Fibroblast of lung (primary cell): ENCODE data around the gene SP110. TPM values are rescaled to one million over a fixed set of nuclear protein-coding genes. Genes with fewer than 3 reads are reported as not detected.
"Not testable (repeated sequence)": the region's sequence is repeated elsewhere in the genome, so short reads cannot be mapped to it uniquely, and the experiment has no call there.

ENCODE experiments used
- DNase-seq, 2 donors: peaks; one replicate each; pipeline versions ENCODE4 v3.0.0 to v3.0.0-alpha.2; 2010; ENCODE audit warnings: low read depth in 2 of 2
- H2AFZ ChIP-seq: 2 replicates; pipeline ENCODE4 v1.5.1; 2012; ENCODE audit warnings: low read length, control low read depth, inconsistent platforms
- H3K27ac ChIP-seq: 2 replicates; pipeline ENCODE4 v1.5.1; 2011; ENCODE audit warnings: low read length, control low read depth; ENCODE audit not compliant: insufficient read depth
- H3K27me3 ChIP-seq: 2 replicates; pipeline ENCODE4 v1.5.1; 2011; ENCODE audit warnings: mild to moderate bottlenecking, low read length; ENCODE audit not compliant: control insufficient read depth, insufficient read depth
- H3K36me3 ChIP-seq: 2 replicates; pipeline ENCODE4 v1.5.1; 2011; ENCODE audit warnings: low read length; ENCODE audit not compliant: control insufficient read depth, insufficient read depth
- H3K4me1 ChIP-seq: 2 replicates; pipeline ENCODE4 v1.5.1; 2011; ENCODE audit warnings: low read length; ENCODE audit not compliant: control insufficient read depth, insufficient read depth; ENCODE audit errors: extremely low read depth
- H3K4me2 ChIP-seq: 2 replicates; pipeline ENCODE4 v1.5.1; 2011; ENCODE audit warnings: low read length, control low read depth; ENCODE audit not compliant: insufficient read depth; ENCODE audit errors: extremely low read depth
- H3K4me3 ChIP-seq, 4 experiments: fragments of 200-600 bp in 1 of 4; sonication (generic) in 1 of 4; replicated peaks in 1 of 4; 2 replicates each; pipeline ENCODE4 v1.5.1; 2011 to 2016; ENCODE audit warnings: low read length in 4 of 4, low read depth in 3 of 4, mild to moderate bottlenecking in 3 of 4, control low read depth in 2 of 4, inconsistent platforms in 1 of 4, mixed read lengths in 1 of 4; ENCODE audit not compliant: insufficient read depth in 1 of 4; ENCODE audit errors: control extremely low read depth in 1 of 4
- H3K79me2 ChIP-seq: 2 replicates; pipeline ENCODE4 v1.5.1; 2012; ENCODE audit warnings: mild to moderate bottlenecking, low read length, inconsistent platforms; ENCODE audit not compliant: control insufficient read depth, insufficient read depth
- H3K9ac ChIP-seq: 2 replicates; pipeline ENCODE4 v1.5.1; 2011; ENCODE audit warnings: mild to moderate bottlenecking, low read length, control low read depth; ENCODE audit not compliant: insufficient read depth
- H3K9me3 ChIP-seq: 2 replicates; pipeline ENCODE4 v1.5.1; 2012; ENCODE audit warnings: low read depth, low read length; ENCODE audit not compliant: control insufficient read depth, insufficient read depth
- H4K20me1 ChIP-seq: 2 replicates; pipeline ENCODE4 v1.5.1; 2011; ENCODE audit warnings: low read length; ENCODE audit not compliant: control insufficient read depth, insufficient read depth; ENCODE audit errors: extremely low read depth
- EZH2 ChIP-seq: IDR thresholded peaks from 2 replicates; pipeline ENCODE4 v1.5.1; 2012; ENCODE audit warnings: low read length, control low read depth, mild to moderate bottlenecking; ENCODE audit errors: missing control alignments
- polyA plus RNA-seq, 2 donors: library from polyadenylated mRNA; depleted of rRNA in 1 of 2; stranded (reverse) in 1 of 2; unstranded in 1 of 2; fragments of >200 nt; gene quantifications; 2 replicates each; pipeline ENCODE4 v1.2.1, GENCODE V29; 2011 to 2012; ENCODE audit warnings: missing spikeins in 1 of 2
- total RNA-seq: library from RNA; depleted of rRNA; stranded (reverse); fragments of >200 nt; gene quantifications from 2 replicates; pipeline ENCODE4 v1.2.1, GENCODE V29; 2014
- TF ChIP-seq, protein P1 (sequence below), 2 donors: IDR thresholded peaks in 1 of 2; conservative IDR thresholded peaks in 1 of 2; 1 replicate in 1 of 2; 2 replicates in 1 of 2; pipeline ENCODE4 v1.5.1; 2011 to 2012; ENCODE audit warnings: low read length in 2 of 2, control low read depth in 1 of 2, inconsistent platforms in 1 of 2, low read depth in 1 of 2, mild to moderate bottlenecking in 1 of 2

SP110 gene
- total and polyA plus RNA-seq, 2 donors (not counting 1 experiment from before 2014, with no cell fraction given): 9.2 to 12.7 TPM

DNA sequence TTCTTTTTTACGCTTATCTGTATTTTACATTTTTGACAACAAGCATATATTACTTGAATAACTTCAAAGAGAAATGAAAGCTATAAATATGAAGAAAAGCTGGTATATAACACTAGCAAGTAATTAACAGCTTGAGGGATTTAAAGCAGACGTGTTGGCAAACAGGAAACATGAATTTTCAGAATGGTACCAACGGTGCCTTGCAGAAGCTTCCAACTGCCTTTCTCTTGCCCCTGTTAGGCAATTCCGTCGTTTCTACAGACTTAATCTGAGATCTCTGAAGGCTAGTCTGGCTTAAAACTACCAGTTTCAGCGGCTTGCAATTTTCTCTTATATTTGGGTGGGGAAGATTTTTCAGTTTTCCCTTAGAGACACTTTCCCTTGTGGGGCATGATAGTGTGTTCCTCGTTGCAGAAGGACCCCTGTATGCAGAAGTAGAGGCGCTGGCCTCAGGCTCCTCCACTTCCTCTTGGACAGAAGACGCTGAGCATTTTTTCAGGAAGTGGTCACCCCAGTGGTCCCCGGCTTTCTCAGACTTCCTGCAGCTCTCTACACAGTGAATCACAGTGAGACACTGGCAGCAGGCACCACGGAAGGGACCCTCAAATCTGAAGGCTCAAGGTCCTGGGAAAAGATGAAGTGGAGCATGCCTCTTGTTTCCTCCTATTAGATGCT lies 94.9 kb downstream of the SP110 start:
- Histone ChIP-seq H3K4me2 (no peak overlapping the region), H3K9me3 (no peaks in the 10 kb centered on the region), H3K79me2 (no peaks in the 10 kb centered on the region), H3K36me3 (no peaks in the 10 kb centered on the region), H2AFZ (no peak overlapping the region), H3K4me1 (peaks cover 3% of the 10 kb centered on the region), H3K4me3 (no peak overlapping the region), H3K27me3 (no peaks in the 10 kb centered on the region), H4K20me1 (no peaks in the 10 kb centered on the region), H3K27ac (no peak overlapping the region), H3K9ac (no peak overlapping the region)
- DNase-seq: no peak
- TF ChIP-seq, protein P1, sequence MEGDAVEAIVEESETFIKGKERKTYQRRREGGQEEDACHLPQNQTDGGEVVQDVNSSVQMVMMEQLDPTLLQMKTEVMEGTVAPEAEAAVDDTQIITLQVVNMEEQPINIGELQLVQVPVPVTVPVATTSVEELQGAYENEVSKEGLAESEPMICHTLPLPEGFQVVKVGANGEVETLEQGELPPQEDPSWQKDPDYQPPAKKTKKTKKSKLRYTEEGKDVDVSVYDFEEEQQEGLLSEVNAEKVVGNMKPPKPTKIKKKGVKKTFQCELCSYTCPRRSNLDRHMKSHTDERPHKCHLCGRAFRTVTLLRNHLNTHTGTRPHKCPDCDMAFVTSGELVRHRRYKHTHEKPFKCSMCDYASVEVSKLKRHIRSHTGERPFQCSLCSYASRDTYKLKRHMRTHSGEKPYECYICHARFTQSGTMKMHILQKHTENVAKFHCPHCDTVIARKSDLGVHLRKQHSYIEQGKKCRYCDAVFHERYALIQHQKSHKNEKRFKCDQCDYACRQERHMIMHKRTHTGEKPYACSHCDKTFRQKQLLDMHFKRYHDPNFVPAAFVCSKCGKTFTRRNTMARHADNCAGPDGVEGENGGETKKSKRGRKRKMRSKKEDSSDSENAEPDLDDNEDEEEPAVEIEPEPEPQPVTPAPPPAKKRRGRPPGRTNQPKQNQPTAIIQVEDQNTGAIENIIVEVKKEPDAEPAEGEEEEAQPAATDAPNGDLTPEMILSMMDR (conservative IDR thresholded peaks at IDR 0.05 in 1 of 2, IDR thresholded peaks at IDR 0.05 in 1 of 2; ENCODE audit: low read depth in 1 of 2, low read length in 2 of 2): no peak
- no peak for TF ChIP-seq EZH2

DNA sequence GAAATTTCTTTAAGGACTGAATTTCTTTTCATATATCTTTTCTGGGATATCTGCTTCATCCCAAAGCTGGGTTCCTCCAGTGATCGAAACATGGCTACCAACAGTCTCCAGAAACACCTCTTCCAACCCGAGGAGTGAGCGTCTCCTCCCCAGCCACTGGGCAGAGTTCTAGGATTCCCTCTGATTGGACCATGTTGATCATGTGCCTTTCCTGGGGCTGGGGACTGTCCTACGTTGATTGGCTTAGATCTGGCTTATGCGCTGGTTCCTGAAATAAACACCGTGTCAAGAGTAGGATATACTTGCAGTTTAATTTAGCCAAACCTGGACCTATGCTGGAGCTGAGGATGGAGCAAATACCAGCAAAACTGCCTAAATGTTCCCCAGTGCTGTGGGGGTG lies 95.5 kb downstream of the SP110 start:
- Histone ChIP-seq H3K4me3 (no peak overlapping the region), H2AFZ (no peak overlapping the region), H3K36me3 (no peaks in the 10 kb centered on the region), H3K9ac (no peak overlapping the region), H3K27me3 (no peaks in the 10 kb centered on the region), H4K20me1 (no peaks in the 10 kb centered on the region), H3K9me3 (no peaks in the 10 kb centered on the region), H3K4me2 (no peak overlapping the region), H3K4me1 (peaks cover 3% of the 10 kb centered on the region), H3K79me2 (no peaks in the 10 kb centered on the region), H3K27ac (no peak overlapping the region)
- no peak for DNase-seq
- TF ChIP-seq, protein P1 (conservative IDR thresholded peaks at IDR 0.05 in 1 of 2, IDR thresholded peaks at IDR 0.05 in 1 of 2; ENCODE audit: low read depth in 1 of 2, low read length in 2 of 2): no peak
- no peak for TF ChIP-seq EZH2

DNA sequence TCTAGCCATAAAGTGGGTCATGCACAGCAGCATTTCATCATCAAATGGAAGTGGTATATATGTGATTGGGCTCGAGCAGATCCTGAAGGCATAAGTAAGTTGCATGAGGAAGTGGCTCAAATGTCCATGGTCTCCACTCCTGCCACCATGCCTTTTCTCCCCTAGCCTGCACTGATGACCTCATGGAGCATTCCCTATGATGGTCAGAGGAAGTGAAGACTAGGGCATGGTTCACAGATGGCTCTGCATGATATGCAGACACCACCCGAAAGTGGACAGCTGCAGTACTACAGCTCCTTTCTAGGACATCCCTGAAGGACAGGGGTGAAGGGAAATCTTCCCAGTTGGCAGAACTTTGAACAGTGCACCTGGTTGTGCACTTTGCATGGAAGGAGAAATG lies 99.4 kb downstream of the SP110 start:
- not testable (repeated sequence) for H3K27me3 ChIP-seq, H3K36me3 ChIP-seq, H2AFZ ChIP-seq, H3K4me1 ChIP-seq, H4K20me1 ChIP-seq, H3K4me3 ChIP-seq, H3K79me2 ChIP-seq, H3K4me2 ChIP-seq, DNase-seq, H3K9me3 ChIP-seq, H3K27ac ChIP-seq, H3K9ac ChIP-seq

DNA sequence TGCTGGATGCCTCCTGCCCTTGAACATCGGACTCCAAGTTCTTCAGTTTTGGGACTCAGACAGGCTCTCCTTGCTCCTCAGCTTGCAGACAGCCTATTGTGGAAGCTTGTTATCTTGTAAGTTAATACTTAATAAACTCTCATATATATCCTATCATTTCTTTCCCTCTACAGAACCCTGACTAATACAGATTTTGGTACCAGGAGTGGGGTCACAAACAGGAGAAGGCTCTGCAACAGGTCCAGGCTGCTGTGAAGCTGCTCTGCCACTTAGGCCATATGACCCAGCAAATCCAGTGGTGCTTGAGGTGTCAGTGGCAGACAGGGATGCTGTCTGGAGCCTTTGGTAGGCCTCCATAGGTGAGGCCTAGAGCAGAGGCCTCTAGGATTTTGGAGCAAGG lies 100.0 kb downstream of the SP110 start:
- H3K27ac ChIP-seq, H2AFZ ChIP-seq, DNase-seq, H3K27me3 ChIP-seq, H3K9me3 ChIP-seq, H3K9ac ChIP-seq, H3K4me2 ChIP-seq, H3K4me3 ChIP-seq, H3K36me3 ChIP-seq, H4K20me1 ChIP-seq, H3K79me2 ChIP-seq, H3K4me1 ChIP-seq: not testable (repeated sequence)
